RWPE2 (cell line): ENCODE measurements around the gene LRRC2.

Experiments
- ATAC-seq: fragments of 200-7000 bp; cut with Tn5 transposase; 3 replicates; pipeline ENCODE4 v1.9.1; 2021; ENCODE audit warnings: low read depth
- DNase-seq: peaks from one replicate; pipeline ENCODE4 v3.0.0-alpha.2; 2020; ENCODE audit warnings: low spot score
- H3K27ac ChIP-seq: fragments of 450-650 bp; 2 replicates; pipeline ENCODE4 v1.5.1; 2017; ENCODE audit warnings: mild to moderate bottlenecking; ENCODE audit not compliant: poor library complexity, severe bottlenecking
- H3K27me3 ChIP-seq: fragments of 250-450 bp; sonication (Bioruptor Pico); 2 replicates; pipeline ENCODE4 v1.5.1; 2021; ENCODE audit warnings: mild to moderate bottlenecking, moderate library complexity; ENCODE audit not compliant: insufficient read depth, poor library complexity, severe bottlenecking
- H3K36me3 ChIP-seq: fragments of 250-450 bp; sonication (Bioruptor Pico); 2 replicates; pipeline ENCODE4 v1.5.1; 2020; ENCODE audit warnings: low read depth, mild to moderate bottlenecking, moderate library complexity
- H3K4me1 ChIP-seq: fragments of 250-450 bp; sonication (Bioruptor Pico); 2 replicates; pipeline ENCODE4 v1.5.1; 2021; ENCODE audit warnings: mild to moderate bottlenecking, moderate library complexity; ENCODE audit not compliant: insufficient read depth, poor library complexity, severe bottlenecking
- H3K4me3 ChIP-seq: fragments of 250-450 bp; sonication (Bioruptor Pico); 2 replicates; pipeline ENCODE4 v1.5.1; 2021; ENCODE audit warnings: mild to moderate bottlenecking, moderate library complexity; ENCODE audit not compliant: severe bottlenecking
- H3K9me3 ChIP-seq: fragments of 250-450 bp; sonication (Bioruptor Pico); 2 replicates; pipeline ENCODE4 v1.5.1; 2021; ENCODE audit warnings: mild to moderate bottlenecking, moderate library complexity; ENCODE audit not compliant: severe bottlenecking
- CTCF ChIP-seq: fragments of 450-650 bp; IDR thresholded peaks from one replicate; pipeline ENCODE4 v1.5.1; 2017; ENCODE audit warnings: mild to moderate bottlenecking, moderate library complexity; ENCODE audit not compliant: poor library complexity, severe bottlenecking

LRRC2 gene

GRCh38 chr3:46576386-46576785, 10.3 kb upstream of the LRRC2 start:
- no peak overlapping the region for H3K4me3 ChIP-seq
- no peak overlapping the region for H3K27ac ChIP-seq
- ATAC-seq (no peak), DNase-seq (no peak)
- TF ChIP-seq CTCF: no peak
- H3K4me1 ChIP-seq: no peaks in the 10 kb centered on the region
- H3K9me3 ChIP-seq: no peaks in the 10 kb centered on the region
- H3K27me3 ChIP-seq: no peaks in the 10 kb centered on the region
- no peaks in the 10 kb centered on the region for H3K36me3 ChIP-seq

GRCh38 chr3:46575577-46576222, 9.6 kb upstream of the LRRC2 start:
- ATAC-seq (no peak), DNase-seq (no peak)
- no peaks in the 10 kb centered on the region for H3K9me3 ChIP-seq
- H3K4me3 ChIP-seq: no peak overlapping the region
- TF ChIP-seq CTCF: no peak
- no peaks in the 10 kb centered on the region for H3K36me3 ChIP-seq
- no peaks in the 10 kb centered on the region for H3K27me3 ChIP-seq
- no peak overlapping the region for H3K27ac ChIP-seq
- H3K4me1 ChIP-seq: no peaks in the 10 kb centered on the region

- Histone ChIP-seq H3K4me1 (no peaks in the 10 kb centered on the region), H3K4me3 (no peak overlapping the region), H3K9me3 (no peaks in the 10 kb centered on the region), H3K36me3 (no peaks in the 10 kb centered on the region), H3K27ac (no peak overlapping the region), H3K27me3 (no peaks in the 10 kb centered on the region)
- no peak for TF ChIP-seq CTCF
- no peak for DNase-seq
- ATAC-seq: no peak
Measured at GRCh38 chr3:46574881-46575576, 8.9 kb upstream of the LRRC2 start.

GRCh38 chr3:46574243-46574646, 8.1 kb upstream of the LRRC2 start:
- no peaks in the 10 kb centered on the region for H3K27me3 ChIP-seq
- no peaks in the 10 kb centered on the region for H3K36me3 ChIP-seq
- no peak for ATAC-seq
- no peak overlapping the region for H3K27ac ChIP-seq
- no peak overlapping the region for H3K4me3 ChIP-seq
- DNase-seq: no peak
- no peak for TF ChIP-seq CTCF
- no peaks in the 10 kb centered on the region for H3K9me3 ChIP-seq
- H3K4me1 ChIP-seq: no peaks in the 10 kb centered on the region

- no peak for ATAC-seq
- Histone ChIP-seq H3K4me1 (no peaks in the 10 kb centered on the region), H3K9me3 (no peaks in the 10 kb centered on the region), H3K27me3 (no peaks in the 10 kb centered on the region), H3K4me3 (no peak overlapping the region), H3K36me3 (no peaks in the 10 kb centered on the region), H3K27ac (no peak overlapping the region)
- TF ChIP-seq CTCF: no peak
- no peak for DNase-seq
Measured at GRCh38 chr3:46573701-46574100, 7.6 kb upstream of the LRRC2 start.
